Central memory CD8-positive, alpha-beta T cell (primary cell): ENCODE data around the gene RPH3AL.

Experiments used
- ATAC-seq: fragments of 150-1000 bp; cut with Tn5 transposase; replicated peaks from 2 replicates; pipeline ENCODE4 v1.10.0; 2022; ENCODE audit warnings: mild to moderate bottlenecking, moderate FRiP score, moderate number of reproducible peaks; ENCODE audit not compliant: poor library complexity, severe bottlenecking; ENCODE audit errors: extremely low read depth
- DNase-seq, 2 donors: peaks; one replicate each; pipeline ENCODE4 v3.0.0; 2021; ENCODE audit warnings: low spot score in 2 of 2
- H3K27ac Mint-ChIP-seq: one replicate; pipeline ENCODE4 v1.8.0; 2022; ENCODE audit warnings: low read depth, mild to moderate bottlenecking, moderate library complexity, mixed read lengths
- H3K27me3 Mint-ChIP-seq: one replicate; pipeline ENCODE4 v1.8.0; 2022; ENCODE audit warnings: mixed read lengths
- H3K36me3 Mint-ChIP-seq: one replicate; pipeline ENCODE4 v1.8.0; 2022; ENCODE audit warnings: mild to moderate bottlenecking, moderate library complexity, mixed read lengths; ENCODE audit not compliant: insufficient read depth
- H3K4me1 Mint-ChIP-seq: one replicate; pipeline ENCODE4 v1.8.0; 2022; ENCODE audit warnings: mixed read lengths
- H3K4me3 Mint-ChIP-seq: one replicate; pipeline ENCODE4 v1.8.0; 2022; ENCODE audit warnings: mild to moderate bottlenecking, moderate library complexity, mixed read lengths
- H3K9me3 Mint-ChIP-seq: one replicate; pipeline ENCODE4 v1.8.0; 2022; ENCODE audit warnings: mixed read lengths

RPH3AL gene

GRCh38 chr17:385178-385835, 32.7 kb upstream of the RPH3AL start:
- H3K27ac Mint-ChIP-seq = no peak overlapping the region
- ATAC-seq (peak; percentile 44), DNase-seq (no peak)
- peaks cover 8% of the 10 kb centered on the region for H3K36me3 Mint-ChIP-seq
- peak overlapping the region; percentile 79 for H3K4me3 Mint-ChIP-seq
- peaks cover 4% of the 10 kb centered on the region for H3K9me3 Mint-ChIP-seq
- peaks cover 33% of the 10 kb centered on the region for H3K4me1 Mint-ChIP-seq
- peaks cover 11% of the 10 kb centered on the region for H3K27me3 Mint-ChIP-seq

DNA sequence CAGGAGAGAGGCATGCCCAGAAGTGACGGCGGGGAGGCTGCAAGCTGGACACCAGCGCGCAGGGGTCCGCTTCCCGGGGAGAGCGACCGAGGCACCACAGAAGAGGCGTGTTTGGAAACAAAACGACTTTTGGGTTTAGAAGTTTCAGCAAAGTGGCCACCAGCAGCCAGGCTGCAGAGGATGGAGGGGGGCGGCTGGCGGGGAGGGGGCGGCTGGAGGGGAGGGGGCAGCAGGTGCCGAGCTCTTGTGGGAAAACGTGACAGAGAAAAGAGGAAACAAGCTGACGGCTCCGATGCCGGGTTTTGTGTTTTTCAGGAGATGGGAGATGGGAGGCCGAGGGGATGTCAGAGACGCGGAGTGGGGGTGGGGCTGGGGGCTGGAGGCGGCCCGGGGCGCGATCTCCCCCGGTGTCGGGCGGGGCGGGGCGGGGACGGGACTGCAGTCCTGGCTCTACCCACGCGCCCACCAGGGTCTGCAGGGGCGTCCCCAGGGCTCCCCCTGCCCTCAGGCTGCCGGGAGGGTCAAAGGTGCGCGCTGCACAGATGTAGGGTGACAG, 32.1 kb upstream of the RPH3AL start:
- Mint-ChIP-seq H3K27me3 (peaks cover 11% of the 10 kb centered on the region), H3K4me1 (peaks cover 33% of the 10 kb centered on the region), H3K36me3 (peaks cover 8% of the 10 kb centered on the region), H3K4me3 (peak overlapping the region; percentile 79), H3K9me3 (peaks cover 4% of the 10 kb centered on the region), H3K27ac (peak overlapping the region; percentile 77)
- no peak for DNase-seq
- ATAC-seq = no peak

DNA sequence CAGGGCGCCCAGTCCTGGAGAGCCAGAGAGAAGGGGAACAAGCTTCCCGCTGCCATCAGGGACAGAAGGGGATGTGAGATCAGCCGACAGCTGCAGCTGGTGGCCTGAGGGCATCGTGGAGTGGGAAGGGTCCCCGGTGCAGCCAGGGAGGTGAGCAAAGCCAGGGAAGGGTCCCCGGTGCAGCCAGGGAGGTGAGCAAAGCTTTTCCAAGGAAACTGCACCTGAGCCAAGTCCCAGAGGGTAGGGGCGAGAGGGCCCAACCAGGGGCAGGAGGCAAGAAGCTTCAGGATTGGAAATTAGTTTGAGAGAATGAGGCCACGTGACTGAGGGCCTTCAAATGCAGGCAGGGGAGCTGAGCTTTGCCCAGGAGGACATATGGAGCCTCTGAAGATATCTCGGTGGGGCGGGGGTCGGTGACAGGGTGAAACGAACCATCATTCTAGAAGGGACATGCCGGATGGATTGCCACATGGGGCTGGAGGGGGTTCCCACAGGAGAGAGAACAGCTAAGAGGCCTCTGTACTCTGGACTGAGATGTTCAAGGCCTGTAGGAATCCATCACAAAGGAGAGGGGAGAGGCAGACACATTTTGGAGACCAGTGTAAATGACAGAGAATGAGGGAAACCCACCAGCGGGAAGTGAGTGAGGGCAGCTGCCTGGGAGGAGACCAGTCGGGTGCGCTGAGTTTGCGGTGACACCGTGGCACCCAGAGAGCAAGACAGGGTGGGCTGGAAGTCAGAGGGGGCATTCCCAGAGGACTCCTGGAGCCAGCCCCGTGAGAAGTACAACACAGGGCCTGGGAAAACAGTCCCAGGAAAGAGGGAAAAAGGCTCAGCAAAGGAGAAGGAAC, 31.4 kb upstream of the RPH3AL start:
- Mint-ChIP-seq H3K36me3 (peaks cover 8% of the 10 kb centered on the region), H3K27me3 (peaks cover 11% of the 10 kb centered on the region), H3K4me3 (peak overlapping the region; percentile 79), H3K9me3 (peaks cover 4% of the 10 kb centered on the region), H3K27ac (peak overlapping the region; percentile 77), H3K4me1 (peaks cover 33% of the 10 kb centered on the region)
- no peak for ATAC-seq
- no peak for DNase-seq

GRCh38 chr17:382644-383533, 30.3 kb upstream of the RPH3AL start:
- Mint-ChIP-seq H3K36me3 (peaks cover 8% of the 10 kb centered on the region), H3K27ac (no peak overlapping the region), H3K4me3 (peak overlapping the region; percentile 79), H3K4me1 (peaks cover 33% of the 10 kb centered on the region), H3K9me3 (peaks cover 4% of the 10 kb centered on the region), H3K27me3 (peaks cover 9% of the 10 kb centered on the region)
- no peak for ATAC-seq
- no peak for DNase-seq

DNA sequence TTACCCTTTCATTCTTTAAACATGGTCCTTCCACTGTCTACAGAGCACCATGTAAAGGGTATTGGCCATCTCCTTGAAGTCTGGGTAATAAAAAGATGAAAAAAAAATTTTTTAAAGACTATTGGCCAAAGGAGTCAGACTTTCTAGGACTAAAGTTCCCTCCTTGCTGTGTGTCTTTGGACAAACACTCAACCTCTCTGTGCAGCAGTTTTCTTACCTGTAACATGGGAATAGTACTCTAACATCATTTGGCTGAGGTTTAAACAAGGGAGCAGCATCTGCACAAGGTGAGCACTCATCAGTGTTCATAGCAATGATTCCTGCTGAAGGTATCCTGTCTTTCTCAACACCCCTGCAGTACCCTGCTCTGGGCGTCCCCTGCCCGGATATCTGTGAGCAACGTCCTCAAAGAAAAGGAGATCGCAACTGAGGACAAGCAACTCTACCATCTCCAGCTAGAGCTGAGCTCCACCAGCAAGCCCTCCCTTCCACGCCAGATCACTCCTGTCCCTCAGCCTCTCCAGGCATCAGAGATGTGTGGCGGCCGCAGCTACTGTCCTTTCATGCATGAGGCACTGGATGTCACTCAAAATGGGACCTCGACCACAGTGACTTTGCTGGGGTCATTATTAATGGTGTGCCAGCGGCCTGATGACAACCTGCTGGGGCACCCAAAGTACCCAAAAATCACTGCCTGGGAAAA, 29.5 kb upstream of the RPH3AL start:
- no peak overlapping the region for H3K4me3 Mint-ChIP-seq
- H3K27ac Mint-ChIP-seq = no peak overlapping the region
- no peak for ATAC-seq

DNA sequence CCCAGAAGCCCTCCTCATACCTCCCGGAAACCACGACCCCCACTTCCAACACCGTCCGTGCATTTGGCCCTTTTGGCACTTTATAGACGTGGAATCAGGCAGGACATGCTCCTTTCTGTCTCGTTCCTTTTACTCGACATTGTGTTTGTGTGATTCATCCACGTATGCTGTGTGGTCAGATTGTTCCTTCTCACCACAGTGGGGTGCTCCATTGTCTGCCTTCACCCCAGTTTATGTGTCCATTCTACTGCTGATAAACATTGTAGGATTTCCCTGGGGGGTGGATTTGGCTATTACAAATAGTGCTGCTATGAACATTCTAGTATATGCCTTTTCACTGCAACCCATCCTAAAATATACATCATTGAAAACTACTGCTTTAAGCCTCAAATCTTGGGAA, 28.9 kb upstream of the RPH3AL start:
- peak overlapping the region; percentile 7 for H3K4me3 Mint-ChIP-seq
- peaks cover 4% of the 10 kb centered on the region for H3K9me3 Mint-ChIP-seq
- peak overlapping the region; percentile 61 for H3K27ac Mint-ChIP-seq
- ATAC-seq = no peak
- peaks cover 8% of the 10 kb centered on the region for H3K36me3 Mint-ChIP-seq
- H3K27me3 Mint-ChIP-seq = no peaks in the 10 kb centered on the region
- no peak for DNase-seq
- peaks cover 37% of the 10 kb centered on the region for H3K4me1 Mint-ChIP-seq

More for the DNA sequence above, 29.5 kb upstream of the RPH3AL start:
- peaks cover under 1% of the 10 kb centered on the region for H3K27me3 Mint-ChIP-seq
- peaks cover 4% of the 10 kb centered on the region for H3K9me3 Mint-ChIP-seq
- peaks cover 38% of the 10 kb centered on the region for H3K4me1 Mint-ChIP-seq
- peaks cover 8% of the 10 kb centered on the region for H3K36me3 Mint-ChIP-seq
- no peak for DNase-seq

GRCh38 chr17:379531-380465, 27.2 kb upstream of the RPH3AL start:
- DNase-seq (no peak), ATAC-seq (no peak)
- peaks cover 35% of the 10 kb centered on the region for H3K4me1 Mint-ChIP-seq
- no peak overlapping the region for H3K4me3 Mint-ChIP-seq
- H3K27me3 Mint-ChIP-seq = no peaks in the 10 kb centered on the region
- peaks cover 6% of the 10 kb centered on the region for H3K36me3 Mint-ChIP-seq
- H3K27ac Mint-ChIP-seq = no peak overlapping the region
- H3K9me3 Mint-ChIP-seq = peaks cover 4% of the 10 kb centered on the region

DNA sequence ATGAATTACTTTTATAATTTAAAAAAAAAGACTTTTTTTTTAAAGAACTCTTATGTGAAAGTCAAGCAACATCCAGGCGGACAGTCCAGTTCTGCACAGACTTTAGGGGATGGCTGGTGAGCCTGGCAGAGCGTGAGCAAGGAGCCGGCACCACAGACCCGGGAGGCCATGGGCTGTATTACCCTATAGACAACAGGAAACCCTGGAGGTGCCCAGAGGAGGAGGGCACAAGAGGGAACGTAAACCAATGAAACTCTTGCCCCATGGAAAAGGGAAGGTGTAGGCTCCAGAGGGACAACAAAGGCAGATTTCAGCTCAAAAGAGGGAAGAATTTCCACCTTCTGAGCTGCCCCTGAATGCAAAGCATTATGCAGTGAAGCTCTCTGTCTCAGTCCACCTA, 25.5 kb upstream of the RPH3AL start:
- Mint-ChIP-seq H3K4me1 (peaks cover 22% of the 10 kb centered on the region), H3K36me3 (peaks cover 2% of the 10 kb centered on the region), H3K27ac (no peak overlapping the region), H3K9me3 (peaks cover 4% of the 10 kb centered on the region), H3K4me3 (no peak overlapping the region), H3K27me3 (no peaks in the 10 kb centered on the region)
- DNase-seq = no peak
- no peak for ATAC-seq

GRCh38 chr17:376936-377863, 24.6 kb upstream of the RPH3AL start:
- Mint-ChIP-seq H3K36me3 (peaks cover 2% of the 10 kb centered on the region), H3K27me3 (no peaks in the 10 kb centered on the region), H3K27ac (no peak overlapping the region), H3K4me1 (peaks cover 16% of the 10 kb centered on the region), H3K9me3 (peaks cover 4% of the 10 kb centered on the region), H3K4me3 (no peak overlapping the region)
- no peak for DNase-seq
- ATAC-seq = no peak

DNA sequence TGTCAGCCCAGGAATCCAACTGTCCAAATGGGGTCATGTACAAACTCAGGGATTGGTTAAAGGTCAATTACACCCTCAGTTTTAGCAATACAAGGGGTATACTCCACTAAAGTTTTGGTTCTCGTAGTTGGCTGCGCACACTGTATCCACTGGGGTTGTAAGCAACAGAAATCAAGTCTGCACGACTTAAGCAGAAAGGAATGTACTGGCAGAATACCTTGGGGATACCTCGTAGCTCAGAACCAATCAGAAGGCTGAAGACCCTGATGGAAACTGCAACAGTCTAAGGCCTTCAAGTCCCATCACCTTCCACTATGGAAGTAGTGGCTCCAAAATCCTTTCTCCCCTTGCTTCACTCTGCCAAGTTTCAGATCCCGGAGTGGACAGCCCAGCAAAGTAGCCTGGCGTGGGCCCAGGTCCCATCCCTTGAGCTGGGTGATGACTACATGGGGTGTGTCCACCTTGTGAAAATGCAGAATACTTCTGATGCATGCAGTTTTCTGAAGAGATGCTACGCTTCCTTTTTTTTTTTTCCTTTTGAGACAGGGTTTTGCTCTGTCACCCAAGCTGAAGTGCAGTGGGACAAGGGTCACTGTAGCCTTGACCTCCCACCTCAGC, 21.1 kb upstream of the RPH3AL start:
- H3K4me3 Mint-ChIP-seq = no peak overlapping the region
- DNase-seq (no peak), ATAC-seq (no peak)
- H3K27ac Mint-ChIP-seq = no peak overlapping the region
- no peaks in the 10 kb centered on the region for H3K36me3 Mint-ChIP-seq
- H3K9me3 Mint-ChIP-seq = peaks cover 2% of the 10 kb centered on the region
- H3K4me1 Mint-ChIP-seq = peaks cover 8% of the 10 kb centered on the region
- no peaks in the 10 kb centered on the region for H3K27me3 Mint-ChIP-seq
